ENCODE data around the gene FAM53B.
"Not testable (repeated sequence)": the region's sequence is repeated elsewhere in the genome, so short reads cannot be mapped to it uniquely, and the experiment has no call there.

Gene FAM53B

DNA sequence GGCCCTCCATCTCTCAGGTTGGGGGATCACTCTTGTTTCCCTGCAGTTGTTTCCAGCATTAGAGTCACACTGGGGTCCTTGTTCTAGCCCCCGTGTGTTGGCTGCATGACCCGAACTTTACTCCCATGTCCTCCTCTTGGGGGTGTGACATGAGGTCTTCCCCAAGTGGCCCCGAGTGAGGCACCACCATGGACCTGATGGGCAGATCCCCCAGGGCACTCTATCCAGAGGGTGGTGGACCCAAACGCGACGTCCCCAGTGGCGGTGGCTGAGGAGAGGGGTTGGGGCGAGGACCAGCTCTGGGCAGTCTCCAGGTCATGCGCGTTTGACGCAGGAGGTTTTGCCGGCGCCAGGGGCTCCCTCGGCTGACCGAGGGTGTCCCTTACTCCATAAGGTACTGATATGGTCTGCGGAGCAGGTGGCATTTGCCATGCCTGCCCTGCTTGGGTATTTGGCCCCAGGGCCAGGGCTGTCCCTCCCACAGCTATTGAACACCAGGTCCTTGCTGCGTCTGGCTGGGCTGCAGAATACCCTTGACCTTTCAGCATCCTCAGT is 150.7 kb downstream of the FAM53B start:
- no peak for DNase-seq

DNA sequence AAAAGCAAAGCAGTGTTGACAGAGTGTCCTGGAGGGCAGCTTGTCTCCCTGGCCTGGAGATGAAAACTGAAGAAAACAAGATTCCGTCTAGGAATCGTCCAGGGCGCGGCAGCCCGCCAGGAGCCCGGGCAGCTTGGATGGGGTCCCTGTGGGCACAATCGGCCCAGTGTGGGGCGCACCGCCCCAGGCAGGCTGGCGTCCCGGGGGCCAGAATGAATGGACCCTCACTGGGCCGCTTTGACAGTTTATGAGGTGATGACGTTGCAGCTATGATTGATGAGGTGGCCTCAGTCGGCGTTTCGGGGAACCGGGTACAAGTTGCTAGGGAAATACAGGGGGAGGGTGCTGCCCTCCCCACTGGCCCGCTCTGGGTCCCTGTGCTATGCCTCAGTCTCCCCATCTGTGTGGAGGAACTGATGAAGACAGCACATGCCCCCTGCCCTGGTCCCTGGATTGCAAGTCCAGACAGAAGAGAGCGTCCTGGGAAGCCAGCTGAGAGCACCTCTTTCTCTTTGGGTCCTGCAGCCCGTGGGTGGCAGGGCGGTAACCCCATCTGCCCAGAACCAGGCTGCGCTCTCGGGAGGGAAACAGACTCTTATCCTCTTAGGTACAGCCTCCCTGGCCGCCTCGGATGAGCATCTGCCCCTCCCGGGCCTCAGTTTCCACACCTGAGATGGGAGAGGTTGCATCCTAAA is 151.3 kb downstream of the FAM53B start:
- no peak for DNase-seq

DNA sequence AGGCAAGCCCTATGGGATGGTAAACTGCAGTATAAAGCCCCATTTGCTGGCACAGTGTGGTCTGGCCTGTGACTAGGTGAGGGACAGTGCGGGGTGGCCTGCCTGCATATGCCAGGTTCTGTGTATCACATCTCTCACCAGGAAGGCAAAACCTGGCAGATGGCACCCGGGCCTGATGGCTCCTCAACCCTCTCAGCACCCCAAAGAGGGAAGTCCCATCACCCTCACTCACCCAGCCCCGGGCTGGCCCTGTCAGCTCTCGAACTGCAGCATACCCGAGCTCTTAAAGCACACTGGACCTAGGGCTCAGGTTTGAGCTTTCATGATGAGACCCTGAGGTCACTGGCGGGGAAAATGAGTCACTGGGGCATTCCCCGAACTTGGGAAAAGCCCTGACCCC is 152.1 kb downstream of the FAM53B start:
- DNase-seq = no peak

DNA sequence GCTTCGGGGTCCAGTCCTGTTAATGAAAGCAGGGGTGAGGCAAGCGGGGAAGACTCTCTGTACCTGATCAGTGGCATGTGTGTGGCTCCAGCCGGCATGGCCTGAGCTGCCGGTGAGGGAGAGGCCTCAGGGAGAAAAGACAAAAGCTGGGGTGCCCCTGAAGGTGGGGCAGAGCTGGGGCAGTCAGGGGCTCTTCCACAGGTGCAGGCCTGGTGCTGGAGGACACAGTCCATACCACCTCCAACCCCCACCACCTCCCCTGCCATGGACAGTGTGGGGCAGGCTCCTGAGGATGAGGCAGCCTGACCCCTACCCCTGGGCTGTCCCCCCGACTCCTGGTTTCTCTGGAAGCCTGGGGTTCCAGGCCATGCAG is 153.1 kb downstream of the FAM53B start:
- no peak for DNase-seq

DNA sequence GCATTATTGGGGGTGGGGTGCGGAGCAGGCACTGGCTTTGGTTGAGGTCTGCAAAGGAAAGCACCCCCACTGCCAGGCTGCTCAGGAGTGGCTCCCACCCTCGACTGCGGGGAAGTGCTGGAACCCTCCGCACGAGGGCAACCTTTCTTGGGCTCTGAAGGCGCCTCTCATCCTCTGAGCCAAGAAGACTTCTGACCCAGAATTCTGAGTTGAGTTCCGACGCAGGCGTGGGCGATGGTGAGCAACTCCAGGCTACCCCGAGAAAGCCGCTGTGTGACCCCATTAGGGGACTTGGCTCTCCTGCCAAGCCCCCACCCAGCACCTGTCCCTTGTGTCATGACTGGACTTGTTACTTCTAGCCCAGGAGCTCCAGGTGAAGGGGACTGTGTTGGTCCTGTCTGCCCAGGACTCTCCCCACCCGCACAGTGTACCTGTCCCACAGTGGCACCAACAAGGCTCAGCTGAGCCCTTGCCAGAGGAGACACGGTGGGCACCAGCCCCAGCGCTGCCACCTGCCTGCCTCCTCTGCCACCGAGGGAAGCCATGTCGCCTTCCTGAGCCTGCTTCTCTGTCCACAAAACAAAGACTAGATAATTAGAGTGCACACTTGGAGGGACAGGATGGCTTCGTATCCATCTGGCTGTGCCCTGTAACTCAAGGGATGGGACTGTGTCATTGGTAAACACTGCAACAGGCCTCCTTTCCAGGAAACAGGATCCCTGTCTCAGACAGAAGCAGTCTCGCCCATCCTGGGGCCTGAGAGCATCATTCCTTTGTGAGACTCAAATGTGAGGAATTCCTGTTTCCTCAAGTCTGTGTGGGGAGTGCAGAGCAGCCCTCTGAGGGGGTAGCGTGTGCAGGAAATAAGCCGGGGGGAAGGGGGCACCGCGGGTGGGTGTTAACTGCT is 153.7 kb downstream of the FAM53B start:
- DNase-seq = peak; percentile 4

DNA sequence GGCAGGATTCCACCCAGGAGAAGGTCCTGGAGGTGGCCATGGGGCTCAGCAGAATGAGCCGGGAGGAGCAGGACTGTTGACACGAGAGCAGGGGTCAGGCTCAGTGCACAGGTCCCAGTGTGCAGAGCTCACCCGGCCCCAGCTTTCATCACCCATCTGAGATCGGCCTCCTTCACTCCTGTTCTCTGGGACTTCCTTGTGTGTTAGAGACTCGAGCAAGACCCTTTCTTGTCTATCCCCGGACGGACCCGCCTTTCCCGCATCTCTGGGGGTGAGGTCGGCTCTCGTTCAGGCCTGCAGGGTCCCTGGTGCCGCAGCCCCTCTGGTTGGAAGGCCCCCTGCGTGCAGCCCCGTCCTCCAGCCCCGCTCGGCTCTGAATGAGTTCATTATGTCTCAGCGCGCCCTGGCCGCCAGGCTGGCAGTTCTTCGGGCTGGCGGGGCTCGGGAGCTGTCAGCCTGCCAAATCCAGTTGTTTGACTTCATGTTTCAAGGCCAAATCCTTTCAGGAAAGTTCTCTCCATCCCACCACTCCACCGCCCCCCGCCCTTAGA is 154.6 kb downstream of the FAM53B start:
- no peak for DNase-seq

DNA sequence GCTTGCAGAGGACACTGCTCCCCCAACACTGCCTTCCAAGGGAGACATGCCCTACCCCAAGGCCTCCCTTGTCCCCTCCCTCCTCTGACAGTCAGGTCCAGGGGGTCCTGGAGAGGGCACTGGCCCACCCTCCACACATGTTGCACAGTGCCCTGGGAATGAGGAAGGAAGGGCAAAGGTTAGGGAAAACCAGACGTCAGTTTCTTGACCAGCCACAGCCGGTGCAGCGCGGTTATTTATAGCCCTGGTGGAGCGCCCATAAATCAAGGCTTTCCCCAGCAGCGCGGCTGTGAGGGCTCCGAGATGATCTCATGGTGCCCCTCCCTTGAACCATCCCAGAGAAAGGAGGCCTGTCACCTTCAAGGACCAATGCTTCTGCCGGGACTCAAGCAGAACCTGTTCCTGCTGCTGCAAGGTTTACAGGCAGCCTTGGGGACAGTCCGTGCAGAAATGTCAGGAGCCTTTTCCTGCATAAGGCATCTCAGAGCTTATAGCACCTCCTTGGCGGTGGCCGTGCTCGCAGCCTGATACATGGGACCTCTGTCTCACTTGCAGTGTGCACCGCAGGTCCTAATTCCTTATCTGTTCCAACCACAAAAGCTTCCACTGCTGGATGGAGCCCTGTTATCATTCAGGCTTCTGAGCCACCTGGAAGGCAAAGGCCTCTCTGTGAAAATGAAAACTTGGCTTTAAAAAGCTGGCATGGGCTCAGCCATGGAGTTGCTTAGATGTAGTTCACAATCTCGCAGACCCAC is 155.3 kb downstream of the FAM53B start:
- peak; percentile 26 for DNase-seq

DNA sequence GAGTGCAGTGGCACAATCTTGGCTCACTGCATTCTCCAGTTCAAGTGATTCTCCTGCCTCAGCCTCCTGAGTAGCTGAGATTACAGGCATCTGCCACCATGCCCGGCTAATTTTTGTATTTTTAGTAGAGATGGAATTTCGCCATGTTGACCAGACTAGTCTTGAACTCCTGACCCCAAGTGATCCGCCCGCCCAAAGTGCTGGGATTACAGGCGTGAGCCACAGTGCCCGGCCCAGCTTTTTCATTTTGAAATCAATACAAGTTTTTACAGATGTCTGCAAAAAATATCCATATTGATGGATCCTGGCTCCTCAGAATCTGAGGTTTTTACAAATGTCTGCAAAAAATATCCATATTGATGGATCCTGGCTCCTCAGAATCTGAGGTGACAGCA is 155.8 kb downstream of the FAM53B start:
- not testable (repeated sequence) for DNase-seq

DNA sequence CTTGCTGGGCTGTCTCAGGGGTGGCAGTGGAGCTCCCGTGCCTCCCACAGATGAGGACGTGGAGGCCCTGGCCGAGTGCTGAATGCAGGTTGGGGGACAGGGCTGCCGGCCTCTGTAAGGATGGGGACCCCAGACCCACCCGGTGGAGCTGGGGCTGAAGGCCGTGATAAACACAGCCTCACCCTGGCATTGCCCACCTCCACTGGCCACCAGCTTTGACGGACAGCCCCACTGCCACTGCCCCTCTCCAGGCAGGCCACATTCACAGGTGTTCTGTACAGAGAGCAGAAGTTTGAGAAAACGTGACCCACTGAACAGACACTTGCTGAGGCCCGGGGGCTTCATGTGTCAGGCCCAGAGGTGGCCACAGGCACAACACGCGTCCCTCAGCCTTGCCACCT is 156.4 kb downstream of the FAM53B start:
- DNase-seq = no peak

DNA sequence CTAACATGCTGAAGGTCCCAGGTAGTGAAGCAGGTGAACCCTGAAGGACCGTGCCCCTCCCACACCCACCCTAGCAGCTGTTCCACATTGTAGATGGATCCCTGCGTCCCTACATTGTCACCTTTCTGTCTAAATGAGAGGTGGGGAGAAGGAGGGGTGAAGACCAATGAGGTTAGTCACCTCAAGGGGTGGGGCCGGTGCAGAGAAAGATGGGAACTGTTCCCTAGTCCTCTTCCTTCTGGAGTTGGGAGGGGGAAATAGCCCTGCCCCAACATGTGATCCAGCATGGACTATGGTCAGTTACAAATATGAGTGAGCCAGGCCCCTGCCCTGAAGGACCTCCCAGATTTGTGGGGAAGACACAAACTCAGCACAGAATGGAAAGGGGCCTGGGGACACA is 158.0 kb downstream of the FAM53B start:
- DNase-seq = no peak

DNA sequence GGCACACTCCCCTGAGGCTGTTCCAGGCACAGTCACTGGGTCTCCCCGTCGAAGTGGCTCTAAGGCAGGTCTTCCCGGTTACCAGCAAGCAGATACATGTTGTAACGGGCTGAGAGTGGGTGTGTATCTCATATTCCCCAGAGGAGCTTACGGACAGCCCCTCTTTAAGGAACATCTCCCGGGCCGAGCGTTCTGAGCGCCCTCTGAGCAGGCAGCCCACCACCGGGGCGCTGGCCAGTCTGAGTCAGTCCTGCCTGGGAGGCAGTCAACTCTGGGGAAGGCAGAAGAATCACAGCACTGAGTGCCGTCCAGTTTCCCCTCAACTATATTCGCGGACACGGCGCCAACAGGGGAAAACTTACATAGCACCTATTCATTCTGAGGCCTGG is 165.2 kb downstream of the FAM53B start:
- no peak for DNase-seq

DNA sequence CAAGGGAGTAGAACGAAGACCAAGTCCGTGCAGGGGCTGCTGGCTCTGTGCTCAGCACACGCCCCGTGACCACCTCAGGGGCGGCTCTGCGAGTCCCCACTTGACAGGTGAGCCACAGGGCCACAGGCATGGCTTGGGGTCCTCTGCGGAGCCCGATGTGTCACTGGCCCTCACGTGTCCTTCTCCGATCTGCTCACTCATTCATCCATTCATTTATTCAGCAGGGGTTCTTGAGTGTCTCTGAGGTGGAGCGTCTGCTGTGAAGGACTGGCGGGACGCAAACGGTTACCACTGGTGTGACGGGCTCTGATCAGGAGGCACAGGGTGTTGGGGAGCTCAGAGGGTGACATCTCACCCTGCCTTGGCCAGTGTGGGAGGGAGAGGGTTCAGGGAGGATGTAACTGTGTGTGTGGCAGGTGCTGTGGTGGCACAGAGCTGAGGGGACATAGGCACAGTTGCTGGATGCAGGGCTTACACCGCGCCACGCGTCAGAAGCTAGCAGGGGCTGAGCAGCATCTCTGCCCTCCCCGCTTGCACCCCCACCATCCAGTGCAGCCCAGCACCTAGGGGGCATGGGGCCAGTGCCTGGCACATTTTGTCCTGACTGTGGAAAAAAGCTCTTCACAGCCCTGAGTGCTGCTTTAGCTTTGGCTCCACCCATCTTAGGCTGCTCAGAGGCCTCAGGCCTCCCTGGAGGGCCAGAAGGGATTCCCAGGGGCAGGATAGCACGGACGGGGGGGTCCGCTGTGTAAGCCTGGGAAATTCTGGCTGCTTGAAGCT is 165.8 kb downstream of the FAM53B start:
- no peak for DNase-seq

DNA sequence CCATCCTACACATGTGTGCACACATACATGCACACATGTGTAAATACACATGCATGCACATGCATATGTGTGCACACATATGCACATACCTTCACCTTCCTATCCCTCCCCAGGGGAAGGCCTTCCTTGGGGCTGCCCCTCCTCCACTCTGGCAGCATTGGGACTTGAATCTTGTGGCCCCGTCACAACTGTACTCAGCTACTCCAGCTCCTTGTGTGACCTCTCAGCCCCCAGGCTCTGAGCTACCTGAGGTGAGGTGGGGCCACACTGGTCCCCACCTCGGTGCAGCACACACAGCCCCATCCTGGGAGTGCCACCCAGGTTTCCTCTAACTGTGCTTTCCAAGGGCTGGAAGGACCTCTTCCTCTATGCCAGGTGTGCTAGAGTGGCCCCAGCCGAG is 166.5 kb downstream of the FAM53B start:
- DNase-seq = no peak

DNA sequence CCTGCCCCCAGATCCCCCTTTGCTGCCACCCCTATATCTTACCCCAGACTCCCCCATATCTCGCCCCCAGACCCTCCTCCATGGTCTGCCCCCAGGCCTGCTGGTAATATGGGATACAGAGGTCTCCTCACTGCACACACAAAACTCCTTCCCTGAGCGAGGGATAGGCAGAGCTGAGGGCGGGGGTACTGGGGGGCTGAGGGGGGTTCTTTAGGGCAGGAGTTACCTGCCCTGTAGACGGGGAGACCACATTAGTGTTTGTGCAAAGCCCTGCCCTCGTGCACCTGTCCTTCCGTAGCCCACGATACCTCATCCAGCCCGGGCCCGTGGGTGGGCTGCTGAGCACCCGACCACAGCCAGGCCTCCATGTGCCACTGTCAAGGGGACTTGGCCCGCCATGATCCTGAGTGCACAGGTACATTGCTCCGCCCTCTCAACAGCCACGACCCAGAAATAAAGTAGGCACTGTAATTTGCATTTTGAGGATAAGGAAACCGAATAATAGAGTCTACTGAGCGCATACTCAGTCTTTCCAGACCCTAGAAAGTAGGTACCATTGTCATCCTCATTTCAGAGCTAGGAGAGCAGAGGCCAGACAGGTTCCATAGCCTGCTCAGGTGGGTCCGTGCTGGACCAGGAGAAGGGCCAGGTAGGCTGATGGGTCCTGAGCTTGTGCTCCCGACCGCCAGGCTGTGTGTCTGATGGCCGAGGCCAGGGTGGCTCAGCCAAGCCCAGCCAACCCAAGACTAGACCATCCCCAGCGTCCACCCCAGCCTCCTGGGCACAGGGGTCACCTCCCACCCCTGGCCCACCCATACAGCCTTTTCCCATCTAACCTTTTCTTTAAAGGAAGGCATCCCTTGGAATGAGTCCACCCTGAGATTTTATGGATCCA is 167.4 kb downstream of the FAM53B start:
- DNase-seq = no peak

DNA sequence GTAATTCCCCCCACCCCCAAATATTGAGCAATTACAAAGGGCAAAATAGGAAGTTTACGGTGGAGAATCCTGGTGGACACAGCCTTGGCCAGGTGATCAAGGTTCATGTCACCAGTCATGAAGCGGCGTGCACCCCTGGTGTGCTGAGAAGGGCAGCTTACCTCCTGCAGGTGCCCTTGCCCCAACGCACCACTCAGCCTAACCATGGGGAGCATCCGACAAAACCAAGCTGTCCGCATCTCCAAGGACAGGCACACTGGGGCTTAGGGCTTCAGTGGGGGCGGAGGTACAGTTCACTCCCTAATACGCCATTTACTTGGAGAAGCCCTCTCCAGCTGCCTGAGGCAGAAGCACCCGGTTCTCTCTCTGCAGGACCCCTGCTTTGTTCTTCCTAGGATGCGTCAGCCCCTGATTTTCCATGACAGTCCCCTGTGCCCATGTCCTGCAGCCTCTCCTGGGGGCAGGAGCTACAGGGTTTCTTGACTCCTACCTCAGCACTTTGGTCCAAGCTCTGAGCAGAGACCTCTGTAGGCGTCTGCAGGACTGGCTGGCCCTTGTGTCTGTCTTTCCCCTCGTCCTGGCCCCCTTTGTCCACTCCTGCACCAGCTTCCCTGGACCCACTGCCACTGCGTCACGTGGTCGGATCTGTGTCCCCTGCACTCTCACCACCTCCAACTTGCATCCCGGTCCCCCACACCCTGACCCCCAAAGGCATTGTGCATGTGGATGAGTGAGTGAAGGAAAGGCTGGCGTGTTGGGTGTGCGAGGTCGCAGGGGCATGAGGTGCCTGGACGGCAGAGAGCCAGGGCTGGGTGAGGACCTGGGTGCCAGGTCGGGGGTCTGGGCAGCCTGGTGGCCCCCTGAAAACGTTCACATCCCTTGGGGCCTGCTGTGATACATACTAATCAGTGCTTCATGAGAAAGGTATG is 168.8 kb downstream of the FAM53B start:
- DNase-seq = no peak

DNA sequence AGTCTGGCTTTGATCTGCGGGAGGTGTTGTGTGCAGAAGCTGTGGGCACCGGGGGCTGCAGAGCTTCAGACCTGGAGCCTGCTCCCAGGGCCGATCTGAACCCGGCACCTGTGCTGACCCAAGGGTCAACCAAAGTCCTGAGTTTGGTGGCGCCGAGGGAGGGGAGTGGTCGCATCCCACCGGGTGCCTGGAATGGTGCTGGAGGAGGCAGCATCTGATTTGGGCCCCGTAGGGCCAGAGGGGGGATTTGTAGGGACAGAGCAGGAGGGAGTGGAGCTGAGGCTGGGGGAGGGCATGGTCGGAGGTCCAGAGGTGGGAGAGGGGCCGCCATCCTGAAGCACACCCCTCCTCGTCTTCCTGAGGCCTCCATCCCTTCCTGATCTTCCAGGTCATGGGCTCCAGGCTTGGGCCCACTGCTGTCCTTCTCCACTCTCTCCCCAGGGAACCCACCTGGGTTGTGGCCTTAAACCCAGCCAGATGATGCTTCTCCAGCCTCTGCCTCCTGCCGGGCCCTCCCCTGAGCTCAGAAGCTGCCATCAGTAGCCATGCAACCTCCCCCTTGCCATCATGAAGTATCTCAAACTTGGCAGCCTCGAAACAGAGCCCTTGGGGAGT is 169.6 kb downstream of the FAM53B start:
- no peak for DNase-seq

DNA sequence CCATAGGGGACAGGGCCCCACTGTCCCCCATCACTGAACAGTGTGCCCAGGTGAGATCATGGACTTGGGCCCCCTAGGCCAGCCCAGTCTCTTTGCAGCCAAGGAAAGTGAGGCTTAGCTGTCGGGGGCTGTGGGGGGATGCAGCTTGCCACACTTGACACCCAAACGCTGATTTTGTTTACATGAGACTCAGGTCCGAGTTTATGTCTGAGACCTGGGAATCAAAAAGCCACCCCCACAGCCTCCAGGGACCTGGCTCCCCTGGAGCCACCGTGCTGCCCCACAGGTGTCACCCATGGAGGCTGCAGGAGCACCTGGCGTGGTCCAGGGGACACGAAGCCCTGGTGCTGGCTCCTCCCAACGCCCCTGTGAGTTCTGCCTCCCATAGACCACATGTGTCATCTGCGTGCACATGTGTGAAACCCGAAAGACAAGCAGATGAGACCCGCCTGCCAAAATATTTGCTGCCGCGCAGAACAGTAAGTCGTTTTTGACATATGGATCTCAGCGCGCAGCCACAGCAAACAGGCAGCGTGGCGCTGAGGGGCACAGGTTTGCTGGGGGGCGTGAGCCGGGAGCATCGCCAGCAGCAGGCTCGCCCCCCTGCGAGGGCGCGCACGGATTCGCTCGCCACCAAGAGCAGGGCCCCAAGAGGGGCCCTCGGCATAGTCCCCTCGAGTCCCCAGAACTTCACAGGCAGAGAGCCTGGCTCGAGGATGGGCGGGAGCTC is 170.3 kb downstream of the FAM53B start:
- DNase-seq = no peak

DNA sequence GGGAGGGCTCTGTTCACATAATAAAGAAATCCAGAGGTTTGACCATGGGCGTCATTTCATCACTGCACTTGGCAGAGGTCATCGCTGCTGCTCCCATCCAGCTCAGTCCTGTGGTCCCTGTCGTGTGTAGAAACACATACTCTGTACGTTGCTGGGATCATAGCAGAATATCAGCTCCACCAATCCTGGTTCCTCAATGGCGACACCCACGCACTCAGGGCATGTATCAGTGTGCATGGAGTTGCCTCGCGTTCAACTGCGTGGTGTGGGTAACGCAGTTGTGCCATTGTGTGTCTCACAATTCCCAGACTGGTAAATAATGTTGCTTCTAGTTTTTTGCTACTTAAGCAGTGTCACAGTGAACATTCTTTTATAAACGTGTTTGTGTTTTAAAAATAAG is 171.4 kb downstream of the FAM53B start:
- no peak for DNase-seq

DNA sequence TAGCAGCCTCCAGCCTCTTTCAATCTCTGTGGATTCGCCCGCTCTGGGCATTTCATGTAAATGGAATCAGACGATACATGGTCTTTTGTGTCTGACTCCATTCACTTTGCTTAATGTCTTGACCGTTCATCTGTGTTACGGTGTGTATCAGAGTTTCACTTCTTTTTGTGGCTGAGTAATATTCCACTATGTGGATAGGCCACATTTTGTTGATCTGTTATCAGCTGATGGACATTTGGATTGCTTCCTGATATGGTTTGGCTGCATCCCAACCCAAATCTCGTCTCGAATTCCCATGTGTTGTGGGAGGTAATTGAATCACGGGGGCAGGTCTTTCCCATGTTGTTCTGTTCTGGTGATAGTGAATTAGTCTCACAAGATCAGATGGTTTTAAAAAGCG is 173.5 kb downstream of the FAM53B start:
- DNase-seq = no peak
